Endodermal cell (in vitro differentiated cells): ENCODE results near the gene FLYWCH1. TPM values are rescaled to one million over a fixed set of nuclear protein-coding genes. Genes with fewer than 3 reads are reported as not detected.

Source experiments
- DNase-seq: peaks from one replicate; pipeline ENCODE4 v3.0.0-alpha.2; 2017
- H3K27ac ChIP-seq: 2 replicates; pipeline ENCODE4 v1.5.1; 2013; ENCODE audit warnings: mild to moderate bottlenecking, low read depth, low read length, moderate library complexity
- H3K27me3 ChIP-seq: 2 replicates; pipeline ENCODE4 v1.6.1; 2013; ENCODE audit warnings: mild to moderate bottlenecking, low read length, moderate library complexity; ENCODE audit not compliant: insufficient read depth, control insufficient read depth, poor library complexity, severe bottlenecking
- H3K36me3 ChIP-seq: 2 replicates; pipeline ENCODE4 v1.7.0; 2013; ENCODE audit warnings: mild to moderate bottlenecking, low read length, moderate library complexity; ENCODE audit not compliant: control insufficient read depth, insufficient read depth
- H3K4me1 ChIP-seq: one replicate; pipeline ENCODE4 v1.7.0; 2013; ENCODE audit warnings: low read length; ENCODE audit not compliant: control insufficient read depth, insufficient read depth
- H3K4me3 ChIP-seq: 2 replicates; pipeline ENCODE4 v1.5.1; 2013; ENCODE audit warnings: mild to moderate bottlenecking, low read length, moderate library complexity
- H3K9ac ChIP-seq: 2 replicates; pipeline ENCODE4 v1.6.1; 2013; ENCODE audit warnings: mild to moderate bottlenecking, low read length, moderate library complexity; ENCODE audit not compliant: poor library complexity, severe bottlenecking; ENCODE audit errors: extremely low read depth
- H3K9me3 ChIP-seq: 2 replicates; pipeline ENCODE4 v1.6.1; 2013; ENCODE audit warnings: mild to moderate bottlenecking, low read length, moderate library complexity; ENCODE audit not compliant: control insufficient read depth
- H3K27ac Mint-ChIP-seq: 2 replicates; pipeline ENCODE4 v1.8.0; 2020; ENCODE audit warnings: mixed read lengths
- H3K27me3 Mint-ChIP-seq: 2 replicates; pipeline ENCODE4 v1.8.0; 2021; ENCODE audit warnings: mild to moderate bottlenecking, mixed read lengths; ENCODE audit not compliant: insufficient read depth
- H3K36me3 Mint-ChIP-seq: 2 replicates; pipeline ENCODE4 v1.8.0; 2020; ENCODE audit warnings: low read depth, mixed read lengths
- H3K4me1 Mint-ChIP-seq: 2 replicates; pipeline ENCODE4 v1.8.0; 2020; ENCODE audit warnings: mixed read lengths
- H3K4me3 Mint-ChIP-seq: 2 replicates; pipeline ENCODE4 v1.8.0; 2020; ENCODE audit warnings: mild to moderate bottlenecking, moderate library complexity, mixed read lengths
- H3K9me3 Mint-ChIP-seq: 2 replicates; pipeline ENCODE4 v1.8.0; 2020; ENCODE audit warnings: mild to moderate bottlenecking, mixed read lengths
- WGBS, 2 experiments: methylation state at CpG; one replicate each; pipeline versions ENCODE4 v1.1.5 to v1.1.7; 2013; ENCODE audit warnings: missing lambda C conversion rate in 2 of 2, mixed read lengths in 1 of 2; ENCODE audit not compliant: insufficient coverage in 1 of 2, insufficient read length in 1 of 2; 5-methylcytosine and 5-hydroxymethylcytosine counted together
- total RNA-seq, 2 donors: library from RNA; stranded (reverse); fragmentation: NEBNext Ultra II Directional in 1 of 2; extraction: Animal tissue kit (Norgen Biotek cat#: 25700) in 1 of 2; gene quantifications; 2 replicates in 1 of 2; 3 replicates in 1 of 2; pipeline ENCODE4 v1.2.1, GENCODE V29; 2021
- TF ChIP-seq, protein P1 (sequence below): fragments of 200-600 bp; sonication (generic); conservative IDR thresholded peaks from 2 replicates; pipeline ENCODE4 v1.5.0; 2021; ENCODE audit warnings: antibody characterized with exemption, mild to moderate bottlenecking

Gene FLYWCH1
- total RNA-seq, 2 donors from 2014 or later, result 20.5 to 33.6 TPM

DNA sequence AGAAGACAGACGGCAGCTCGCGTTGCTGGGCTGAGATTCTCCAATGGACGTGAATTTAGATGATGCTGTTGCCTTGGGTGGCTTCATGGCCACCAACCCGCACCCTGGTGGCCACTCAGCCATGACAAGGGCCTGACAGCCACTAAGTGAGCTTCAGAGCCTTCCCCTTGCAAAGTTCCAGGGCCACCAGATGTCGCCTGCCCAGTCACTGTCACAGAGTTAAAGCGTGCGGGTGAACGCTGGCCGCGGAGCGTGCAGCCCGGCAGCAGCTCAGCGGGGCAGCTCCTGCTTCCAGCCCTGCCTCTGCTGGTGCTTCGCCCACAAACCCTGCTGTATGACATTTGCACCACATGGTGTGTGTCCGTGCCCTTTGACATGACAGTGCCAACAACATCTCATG, 39.0 kb downstream of the FLYWCH1 start:
- Mint-ChIP-seq H3K27me3 (no peaks in the 10 kb centered on the region), H3K4me1 (peaks cover 9% of the 10 kb centered on the region)
- 90 to 92% methylated on average over 8 to 16 of the region's 16 CpGs for WGBS, 2 experiments

DNA sequence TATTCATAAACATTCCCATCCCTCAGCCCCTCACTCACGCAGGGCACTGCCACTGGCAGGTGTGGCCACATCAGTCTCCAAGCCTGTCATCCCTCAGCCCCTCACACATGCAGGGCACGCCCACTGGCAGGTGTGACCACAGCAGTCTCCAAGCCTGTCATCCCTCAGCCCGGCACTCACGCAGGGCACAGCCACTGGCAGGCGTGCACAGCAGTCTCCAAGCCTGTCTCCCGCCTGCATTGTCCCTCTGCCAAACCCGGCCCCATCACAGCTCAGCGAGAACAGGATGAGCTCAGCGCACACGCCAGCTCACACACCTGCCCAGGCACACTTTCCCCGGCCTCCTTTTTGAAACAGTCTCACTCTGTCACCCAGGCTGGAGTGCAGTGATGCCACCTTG, 40.9 kb downstream of the FLYWCH1 start:
- H3K27me3 Mint-ChIP-seq, result no peaks in the 10 kb centered on the region
- H3K36me3 Mint-ChIP-seq, result peaks cover 6% of the 10 kb centered on the region
- WGBS, 2 experiments, result 90 to 94% methylated on average over 11 of the region's 11 CpGs
- H3K36me3 ChIP-seq, result no peaks in the 10 kb centered on the region
- H3K4me3 ChIP-seq, result no peak overlapping the region
- H3K4me3 Mint-ChIP-seq, result no peak overlapping the region
- peak; percentile 56 for DNase-seq
- no peak overlapping the region for H3K27ac Mint-ChIP-seq
- H3K9me3 Mint-ChIP-seq, result no peaks in the 10 kb centered on the region
- no peak overlapping the region for H3K9ac ChIP-seq
- H3K4me1 ChIP-seq, result peaks cover 8% of the 10 kb centered on the region
- no peak overlapping the region for H3K27ac ChIP-seq
- H3K27me3 ChIP-seq, result no peaks in the 10 kb centered on the region
- TF ChIP-seq, protein P1, sequence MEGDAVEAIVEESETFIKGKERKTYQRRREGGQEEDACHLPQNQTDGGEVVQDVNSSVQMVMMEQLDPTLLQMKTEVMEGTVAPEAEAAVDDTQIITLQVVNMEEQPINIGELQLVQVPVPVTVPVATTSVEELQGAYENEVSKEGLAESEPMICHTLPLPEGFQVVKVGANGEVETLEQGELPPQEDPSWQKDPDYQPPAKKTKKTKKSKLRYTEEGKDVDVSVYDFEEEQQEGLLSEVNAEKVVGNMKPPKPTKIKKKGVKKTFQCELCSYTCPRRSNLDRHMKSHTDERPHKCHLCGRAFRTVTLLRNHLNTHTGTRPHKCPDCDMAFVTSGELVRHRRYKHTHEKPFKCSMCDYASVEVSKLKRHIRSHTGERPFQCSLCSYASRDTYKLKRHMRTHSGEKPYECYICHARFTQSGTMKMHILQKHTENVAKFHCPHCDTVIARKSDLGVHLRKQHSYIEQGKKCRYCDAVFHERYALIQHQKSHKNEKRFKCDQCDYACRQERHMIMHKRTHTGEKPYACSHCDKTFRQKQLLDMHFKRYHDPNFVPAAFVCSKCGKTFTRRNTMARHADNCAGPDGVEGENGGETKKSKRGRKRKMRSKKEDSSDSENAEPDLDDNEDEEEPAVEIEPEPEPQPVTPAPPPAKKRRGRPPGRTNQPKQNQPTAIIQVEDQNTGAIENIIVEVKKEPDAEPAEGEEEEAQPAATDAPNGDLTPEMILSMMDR, result no peak
- peaks cover 17% of the 10 kb centered on the region for H3K4me1 Mint-ChIP-seq
- no peaks in the 10 kb centered on the region for H3K9me3 ChIP-seq

More for the DNA sequence above, 39.0 kb downstream of the FLYWCH1 start:
- Mint-ChIP-seq H3K9me3 (peaks cover 9% of the 10 kb centered on the region), H3K4me3 (no peak overlapping the region), H3K27ac (no peak overlapping the region), H3K36me3 (peaks cover 16% of the 10 kb centered on the region)
- TF ChIP-seq, protein P1, result peak; percentile 15
- H3K36me3 ChIP-seq, result peaks cover 4% of the 10 kb centered on the region
- H3K27ac ChIP-seq, result no peak overlapping the region
- no peak overlapping the region for H3K4me3 ChIP-seq
- no peak for DNase-seq
- no peaks in the 10 kb centered on the region for H3K9me3 ChIP-seq
- H3K9ac ChIP-seq, result no peak overlapping the region
- peaks cover 8% of the 10 kb centered on the region for H3K4me1 ChIP-seq
- no peaks in the 10 kb centered on the region for H3K27me3 ChIP-seq

DNA sequence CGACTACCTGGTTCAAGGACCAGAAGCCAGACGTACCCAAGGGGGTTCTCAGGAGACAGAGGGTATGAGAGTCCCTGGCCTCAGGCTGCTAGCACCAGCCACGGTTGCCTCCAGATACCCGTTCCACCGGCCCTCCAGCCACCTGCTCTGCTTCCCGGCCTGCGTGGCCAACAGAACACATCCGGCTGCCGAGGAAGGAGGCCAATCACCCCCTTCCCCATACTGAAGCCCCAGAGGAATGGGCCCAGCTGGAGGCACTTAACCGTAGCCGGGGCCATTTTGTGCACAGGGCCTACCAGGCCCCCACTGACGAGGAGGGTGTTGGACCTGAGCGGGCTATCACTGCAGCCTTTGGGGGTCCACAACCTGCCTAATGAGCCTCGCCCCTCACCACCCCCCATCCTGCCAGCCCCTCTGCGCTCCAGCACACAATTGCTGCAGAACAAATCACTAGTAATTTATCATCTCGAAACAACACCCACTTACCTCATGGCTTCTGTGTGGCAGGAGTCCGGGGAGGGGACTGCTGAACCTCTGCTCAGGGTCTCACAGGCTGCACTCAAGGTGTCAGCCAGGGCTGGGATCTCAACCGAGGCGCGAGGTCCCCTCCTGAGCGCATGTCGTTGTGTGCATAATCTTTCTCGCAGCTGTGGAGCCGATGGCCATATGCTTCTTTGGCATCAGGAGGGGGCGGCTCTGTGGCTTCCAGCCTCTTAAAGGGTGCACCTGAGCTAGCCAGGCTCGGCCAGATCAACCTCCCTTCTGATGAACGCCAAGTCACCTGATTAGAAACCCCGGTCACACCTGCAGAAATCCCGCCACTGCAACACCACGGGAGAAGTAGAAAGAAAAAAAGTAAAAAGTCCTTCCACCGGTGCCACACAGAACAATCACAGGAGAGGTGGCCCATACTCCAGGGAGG, 42.2 kb downstream of the FLYWCH1 start:
- Histone ChIP-seq H3K27ac (no peak overlapping the region), H3K9ac (no peak overlapping the region), H3K9me3 (no peaks in the 10 kb centered on the region), H3K4me1 (peaks cover 8% of the 10 kb centered on the region), H3K36me3 (no peaks in the 10 kb centered on the region), H3K4me3 (no peak overlapping the region), H3K27me3 (no peaks in the 10 kb centered on the region)
- WGBS, 2 experiments, result 79 to 81% methylated on average over 23 to 31 of the region's 31 CpGs
- no peak overlapping the region for H3K27ac Mint-ChIP-seq
- no peak overlapping the region for H3K4me3 Mint-ChIP-seq
- peaks cover 1% of the 10 kb centered on the region for H3K36me3 Mint-ChIP-seq
- peak; percentile 84 for DNase-seq
- no peaks in the 10 kb centered on the region for H3K9me3 Mint-ChIP-seq
- peaks cover 17% of the 10 kb centered on the region for H3K4me1 Mint-ChIP-seq
- no peaks in the 10 kb centered on the region for H3K27me3 Mint-ChIP-seq
- TF ChIP-seq, protein P1, result no peak
